ENCODE measurements around the gene BICDL1. TPM values are rescaled to one million over a fixed set of nuclear protein-coding genes. Genes with fewer than 3 reads are reported as not detected.
"Not testable (repeated sequence)": the region's sequence is repeated elsewhere in the genome, so short reads cannot be mapped to it uniquely, and the experiment has no call there.

The BICDL1 gene
- total and polyA plus RNA-seq, 10 donors, result 4.5 to 16.0 (median 8.7) TPM

- intact Hi-C loops (cut with DNase I; ENCODE audit: low total_unique reads), result no loop called here
- DNase-seq, result no peak
- no peak for TF ChIP-seq POLR2AphosphoS5 (IDR thresholded peaks at IDR 0.05)
- no peak for TF ChIP-seq CTCF (IDR thresholded peaks at IDR 0.05 in 8 of 11, conservative IDR thresholded peaks at IDR 0.05 in 3 of 11)
- no peak for TF ChIP-seq POLR2A (IDR thresholded peaks at IDR 0.05)
- Histone ChIP-seq H3K9me3 (no peaks in the 10 kb centered on the region), H3K4me1 (peaks cover 0 to 66% (median 5%) of the 10 kb centered on the region in 6 donors), H3K27me3 (replicated peaks in 1 of 7) (no peaks in the 10 kb centered on the region), H3K27ac (peak overlapping the region in 1 of 8 donors; percentile 15), H3K4me3 (no peak overlapping the region), H3K36me3 (no peaks in the 10 kb centered on the region)
- 63 to 75% (median 69%) methylated on average over 5 of the region's 5 CpGs for WGBS, 5 donors
Measured at GRCh38 chr12:120010661-120011230, 21.7 kb downstream of the BICDL1 start.

- H3K4me1 ChIP-seq, result peaks cover 0 to 56% (median 4%) of the 10 kb centered on the region in 6 donors
- H3K27me3 ChIP-seq (replicated peaks in 1 of 7), result no peaks in the 10 kb centered on the region
- DNase-seq, result no peak
- peak overlapping the region in 4 of 8 donors; percentile 3 to 43 (median 18) for H3K27ac ChIP-seq
- no peak for TF ChIP-seq CTCF (IDR thresholded peaks at IDR 0.05 in 8 of 11, conservative IDR thresholded peaks at IDR 0.05 in 3 of 11)
- no peak for TF ChIP-seq POLR2A (IDR thresholded peaks at IDR 0.05)
- no peak for TF ChIP-seq POLR2AphosphoS5 (IDR thresholded peaks at IDR 0.05)
- H3K4me3 ChIP-seq, result no peak overlapping the region
- intact Hi-C loops (cut with DNase I; ENCODE audit: low total_unique reads), result no loop called here
- no peaks in the 10 kb centered on the region for H3K9me3 ChIP-seq
- WGBS, 5 donors, result 59 to 74% (median 64%) methylated on average over 10 of the region's 10 CpGs
- no peaks in the 10 kb centered on the region for H3K36me3 ChIP-seq
Measured at GRCh38 chr12:120012067-120012621, 23.1 kb downstream of the BICDL1 start.

GRCh38 chr12:120013659-120014380 lies 24.8 kb downstream of the BICDL1 start:
- Histone ChIP-seq H3K36me3 (no peaks in the 10 kb centered on the region), H3K4me1 (peaks cover 0 to 47% (median 0%) of the 10 kb centered on the region in 6 donors), H3K27ac (peak overlapping the region in 7 of 8 donors; percentile 26 to 80 (median 40)), H3K27me3 (replicated peaks in 1 of 7) (no peaks in the 10 kb centered on the region), H3K4me3 (no peak overlapping the region), H3K9me3 (no peaks in the 10 kb centered on the region)
- TF ChIP-seq POLR2AphosphoS5 (IDR thresholded peaks at IDR 0.05) (no peak), POLR2A (IDR thresholded peaks at IDR 0.05) (no peak), CTCF (IDR thresholded peaks at IDR 0.05 in 8 of 11, conservative IDR thresholded peaks at IDR 0.05 in 3 of 11) (no peak)
- 67 to 74% (median 74%) methylated on average over 9 of the region's 9 CpGs for WGBS, 5 donors
- DNase-seq, result no peak
- intact Hi-C loops (cut with DNase I; ENCODE audit: low total_unique reads), result no loop called here

GRCh38 chr12:120014381-120014735 lies 25.3 kb downstream of the BICDL1 start:
- WGBS, 5 donors, result 80 to 95% (median 89%) methylated on average over 11 of the region's 11 CpGs
- intact Hi-C loops (cut with DNase I; ENCODE audit: low total_unique reads); H3K4me3 ChIP-seq; H3K9me3 ChIP-seq; H3K36me3 ChIP-seq; H3K27me3 ChIP-seq (replicated peaks in 1 of 7); DNase-seq: not testable (repeated sequence)
- H3K4me1 ChIP-seq, result peaks cover 0 to 47% (median 0%) of the 10 kb centered on the region in 6 donors
- peak overlapping the region in 7 of 8 donors; percentile 10 to 80 (median 39) for H3K27ac ChIP-seq
